Measurements from ENCODE around the gene ANAPC13. TPM values are rescaled to one million over a fixed set of nuclear protein-coding genes. Genes with fewer than 3 reads are reported as not detected.
A peak's percentile ranks its signal among the peaks of the same experiment; 100 is the strongest.

ANAPC13 gene
- total RNA-seq, 1 donor from 2014 or later, result 45.3 TPM

DNA sequence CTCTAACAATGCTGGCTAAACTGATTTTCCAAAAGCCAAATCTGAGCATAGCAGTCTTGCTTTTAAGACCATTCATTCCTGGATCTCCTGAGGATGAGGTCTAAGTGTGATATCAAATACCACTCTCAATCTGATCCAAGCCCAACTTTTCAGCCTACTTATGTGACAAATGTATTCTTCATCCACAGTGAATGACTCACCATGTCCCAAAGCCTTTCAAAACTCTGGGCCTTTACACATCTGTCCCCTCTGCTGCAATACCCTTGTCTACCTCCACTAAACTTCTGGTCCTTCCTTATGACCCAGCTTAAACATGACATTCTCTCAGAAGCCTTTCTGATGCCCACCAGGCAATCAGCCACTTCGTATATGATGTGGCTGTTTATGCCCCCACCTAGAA is 4.6 kb downstream of the ANAPC13 start:
- FAIRE-seq, result no peak
- Histone ChIP-seq H3K27me3 (ENCODE audit: control insufficient read depth, insufficient read depth, low read length) (no peaks in the 10 kb centered on the region), H3K36me3 (ENCODE audit: control insufficient read depth, insufficient read depth, low read length) (peaks cover 19% of the 10 kb centered on the region)

DNA sequence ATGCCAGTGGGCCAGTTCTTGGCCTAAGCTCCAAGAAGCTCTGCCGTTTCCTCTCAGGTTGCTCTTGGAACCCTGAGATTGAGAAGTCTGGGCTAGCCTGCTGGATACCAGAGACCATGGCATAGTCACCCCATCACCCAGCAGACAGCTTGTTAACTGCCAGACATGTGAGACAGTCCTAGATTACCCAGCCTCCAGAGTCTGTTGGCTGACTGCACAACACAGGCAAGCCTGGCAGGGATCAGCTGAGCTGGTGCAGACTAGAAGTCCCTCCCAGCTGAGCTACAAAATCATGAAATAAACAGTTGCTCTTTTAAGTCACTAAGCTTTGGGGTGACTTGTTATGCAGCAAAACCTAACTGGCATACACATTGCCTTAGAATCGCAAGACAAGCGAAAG is 5.2 kb downstream of the ANAPC13 start:
- Histone ChIP-seq H3K27me3 (ENCODE audit: control insufficient read depth, insufficient read depth, low read length) (no peaks in the 10 kb centered on the region), H3K36me3 (ENCODE audit: control insufficient read depth, insufficient read depth, low read length) (peaks cover 19% of the 10 kb centered on the region), H3K4me3 (ENCODE audit: low read depth, low read length) (no peak overlapping the region)
- no peak for DNase-seq (ENCODE audit: low read depth)
- no peak for FAIRE-seq
- no peak for TF ChIP-seq CTCF (IDR thresholded peaks at IDR 0.05; ENCODE audit: insufficient read depth, low read length, severe bottlenecking)

More for the DNA sequence above, 4.6 kb downstream of the ANAPC13 start:
- TF ChIP-seq CTCF (IDR thresholded peaks at IDR 0.05; ENCODE audit: insufficient read depth, low read length, severe bottlenecking), result no peak
- no peak overlapping the region for H3K4me3 ChIP-seq (ENCODE audit: low read depth, low read length)
- no peak for DNase-seq (ENCODE audit: low read depth)

GRCh38 chr3:134477938-134478337 is 7.8 kb downstream of the ANAPC13 start:
- Histone ChIP-seq H3K4me3 (ENCODE audit: low read depth, low read length) (no peak overlapping the region), H3K36me3 (ENCODE audit: control insufficient read depth, insufficient read depth, low read length) (peaks cover 19% of the 10 kb centered on the region), H3K27me3 (ENCODE audit: control insufficient read depth, insufficient read depth, low read length) (no peaks in the 10 kb centered on the region)
- FAIRE-seq (no peak), DNase-seq (ENCODE audit: low read depth) (no peak)
- TF ChIP-seq CTCF (IDR thresholded peaks at IDR 0.05; ENCODE audit: insufficient read depth, low read length, severe bottlenecking), result no peak

DNA sequence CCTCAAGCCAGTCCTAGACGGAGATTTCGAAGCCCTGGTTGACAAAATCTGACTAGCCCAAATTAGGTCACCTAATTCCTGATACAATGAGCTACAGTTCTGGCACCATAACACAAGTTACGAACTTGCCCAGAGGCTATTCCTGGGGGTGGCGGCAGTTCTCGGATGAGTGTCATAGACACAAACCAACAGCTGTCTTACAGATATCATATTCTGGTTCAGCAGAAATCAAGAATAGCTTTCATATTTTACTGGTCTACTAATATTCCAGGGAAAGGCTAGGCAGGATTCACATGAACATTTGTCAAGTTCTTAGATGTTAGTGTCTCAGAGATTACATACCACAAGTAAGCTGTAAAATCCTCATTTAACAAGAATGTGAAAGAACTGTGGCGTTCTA is 8.8 kb downstream of the ANAPC13 start:
- DNase-seq (ENCODE audit: low read depth) (no peak), FAIRE-seq (no peak)
- Histone ChIP-seq H3K4me3 (ENCODE audit: low read depth, low read length) (no peak overlapping the region), H3K27me3 (ENCODE audit: control insufficient read depth, insufficient read depth, low read length) (no peaks in the 10 kb centered on the region), H3K36me3 (ENCODE audit: control insufficient read depth, insufficient read depth, low read length) (peaks cover 14% of the 10 kb centered on the region)
- TF ChIP-seq CTCF (IDR thresholded peaks at IDR 0.05; ENCODE audit: insufficient read depth, low read length, severe bottlenecking), result no peak

- DNase-seq (ENCODE audit: low read depth) (no peak), FAIRE-seq (no peak)
- TF ChIP-seq CTCF (IDR thresholded peaks at IDR 0.05; ENCODE audit: insufficient read depth, low read length, severe bottlenecking), result no peak
- no peaks in the 10 kb centered on the region for H3K27me3 ChIP-seq (ENCODE audit: control insufficient read depth, insufficient read depth, low read length)
- peaks cover 12% of the 10 kb centered on the region for H3K36me3 ChIP-seq (ENCODE audit: control insufficient read depth, insufficient read depth, low read length)
- H3K4me3 ChIP-seq (ENCODE audit: low read depth, low read length), result no peak overlapping the region
These were observed 9.5 kb downstream of the ANAPC13 start for GRCh38 chr3:134476306-134476705.

DNA sequence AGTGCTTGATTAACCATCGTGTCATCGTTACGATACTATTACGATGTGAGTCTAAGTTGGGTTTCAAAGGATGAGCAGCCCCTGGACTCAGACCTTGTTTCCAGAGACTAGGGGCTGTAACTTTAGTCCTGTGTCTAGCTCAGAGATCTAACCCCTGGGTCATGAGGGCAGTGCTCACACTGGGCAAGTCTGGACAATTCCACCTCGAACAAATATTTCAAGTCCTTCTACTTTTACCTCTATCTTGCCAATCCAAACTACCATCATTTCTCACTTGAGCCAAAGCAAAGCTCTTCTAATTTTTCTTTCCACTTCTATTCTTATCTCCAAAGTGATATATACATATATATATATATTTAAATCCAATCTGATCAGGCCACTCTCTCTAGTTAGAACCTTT is 10.8 kb downstream of the ANAPC13 start:
- no peak for TF ChIP-seq CTCF (IDR thresholded peaks at IDR 0.05; ENCODE audit: insufficient read depth, low read length, severe bottlenecking)
- DNase-seq (ENCODE audit: low read depth), result peak; percentile 45
- Histone ChIP-seq H3K36me3 (ENCODE audit: control insufficient read depth, insufficient read depth, low read length) (peaks cover 6% of the 10 kb centered on the region), H3K27me3 (ENCODE audit: control insufficient read depth, insufficient read depth, low read length) (no peaks in the 10 kb centered on the region), H3K4me3 (ENCODE audit: low read depth, low read length) (no peak overlapping the region)
- FAIRE-seq, result no peak

Measured in bronchial epithelial cell (primary cell).